DMS79 (cell line): Measurements from ENCODE around the gene PIK3C2G.

Experiments used
- DNase-seq: peaks from one replicate; lab custom pipeline; 2025; lab: John Stamatoyannopoulos, UW

The PIK3C2G gene

DNA sequence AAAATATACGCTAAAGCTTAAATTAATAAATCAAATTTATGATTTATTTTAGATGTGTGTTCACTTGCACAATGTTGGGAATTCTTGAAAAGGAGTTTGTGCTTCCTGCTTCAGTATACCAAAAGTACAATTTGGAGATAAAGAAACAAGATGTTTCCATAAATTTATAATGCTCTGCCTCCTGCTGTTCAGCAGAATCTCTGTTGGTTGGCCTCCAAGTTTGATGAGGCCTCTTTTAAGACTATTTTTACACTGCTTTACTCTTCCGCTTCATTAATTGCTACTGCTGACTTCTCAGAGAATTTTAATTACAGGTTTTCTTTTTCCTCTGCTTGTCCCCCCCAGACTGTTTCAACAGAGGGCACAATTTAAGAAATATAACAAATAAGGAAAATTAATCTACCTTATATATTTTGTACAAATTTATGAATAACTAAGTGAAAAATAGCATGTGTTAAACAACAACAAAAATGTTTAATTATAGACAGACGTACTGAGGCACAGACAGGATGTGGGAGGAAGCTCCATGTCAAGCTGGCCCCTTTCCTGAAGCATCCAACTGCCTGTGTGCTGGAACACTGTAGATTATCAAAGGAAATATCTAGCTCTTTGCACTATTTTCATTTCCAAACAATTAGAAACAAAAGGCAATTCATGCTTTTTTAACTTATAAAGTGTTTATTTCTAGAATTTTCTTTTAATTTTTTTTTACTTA lies 83.9 kb downstream of the PIK3C2G start:
- DNase-seq, result no peak

DNA sequence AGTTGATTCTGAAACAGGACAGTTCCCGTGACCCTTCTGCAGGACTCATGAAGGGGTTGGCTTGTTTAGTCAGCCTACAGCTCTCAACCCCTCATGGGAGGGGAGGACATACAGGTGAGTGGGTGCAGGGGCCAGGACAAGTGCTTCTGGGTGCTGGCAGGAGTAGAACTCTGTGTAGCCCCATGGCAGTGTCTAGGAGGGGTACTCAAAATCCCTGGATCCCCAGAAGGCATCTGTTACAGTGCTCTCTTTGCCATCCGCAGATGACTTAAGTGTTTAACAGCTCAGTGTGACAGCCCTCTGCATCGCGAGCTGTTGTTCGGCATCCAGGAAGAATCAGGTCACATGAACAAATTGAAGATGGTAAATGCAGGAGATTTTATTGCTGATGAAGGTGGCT lies 91.0 kb downstream of the PIK3C2G start:
- no peak for DNase-seq

DNA sequence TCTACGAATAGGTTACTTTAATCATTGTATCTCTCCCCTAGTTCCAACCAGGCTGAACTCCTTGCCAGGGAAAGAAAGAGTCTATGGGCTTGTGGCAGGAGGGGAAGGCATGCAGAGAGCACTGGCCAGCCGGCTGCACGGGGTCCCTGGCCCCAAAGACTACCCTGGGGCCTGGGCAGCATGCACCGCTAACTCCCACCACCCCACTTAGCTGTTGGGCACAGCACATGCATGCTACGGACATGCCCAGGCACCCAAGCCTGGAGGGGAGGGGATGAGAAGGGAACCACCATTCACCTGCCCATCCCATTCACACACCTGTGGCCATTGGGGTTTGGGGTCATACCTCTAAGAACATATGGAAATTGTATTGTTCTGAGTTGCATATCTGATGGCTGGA lies 94.1 kb downstream of the PIK3C2G start:
- DNase-seq, result no peak

DNA sequence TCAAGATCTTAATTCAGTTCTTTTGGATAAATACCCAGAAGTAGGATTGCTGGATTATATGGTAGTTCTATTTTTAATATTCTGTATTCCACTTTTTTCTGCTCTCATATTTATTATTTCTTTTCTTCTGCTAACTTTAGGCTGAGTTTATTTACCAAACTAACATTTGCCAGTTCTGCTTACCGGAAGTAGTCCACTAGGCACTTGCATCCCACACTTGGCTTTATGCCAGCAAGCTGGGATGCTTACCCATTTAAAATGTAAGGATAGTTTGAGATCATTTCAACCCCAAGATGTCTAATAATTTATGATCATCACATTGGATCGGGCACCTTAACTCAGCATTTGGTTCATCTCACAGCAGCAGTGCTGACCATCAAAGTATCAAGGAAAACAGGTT lies 96.8 kb downstream of the PIK3C2G start:
- no peak for DNase-seq

DNA sequence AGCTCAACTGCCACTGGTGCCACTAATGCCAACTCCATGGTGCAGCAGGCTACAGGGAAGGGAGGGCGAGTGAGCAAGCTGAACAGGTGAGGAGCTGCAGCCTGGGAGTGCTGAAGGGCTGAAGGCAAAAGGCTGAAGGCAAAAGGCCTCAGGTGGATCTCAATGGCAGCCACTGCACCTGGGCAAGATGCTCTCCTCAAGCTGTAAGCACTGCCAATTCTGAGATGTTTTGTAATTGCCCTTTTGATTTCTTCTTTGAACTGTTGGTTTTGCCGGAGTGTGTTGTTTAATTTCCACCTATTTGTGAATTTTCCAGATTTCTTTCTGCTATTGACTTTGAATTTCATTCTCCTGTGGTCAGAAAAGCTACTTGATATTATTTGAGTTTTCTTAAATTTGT lies 97.6 kb downstream of the PIK3C2G start:
- no peak for DNase-seq

DNA sequence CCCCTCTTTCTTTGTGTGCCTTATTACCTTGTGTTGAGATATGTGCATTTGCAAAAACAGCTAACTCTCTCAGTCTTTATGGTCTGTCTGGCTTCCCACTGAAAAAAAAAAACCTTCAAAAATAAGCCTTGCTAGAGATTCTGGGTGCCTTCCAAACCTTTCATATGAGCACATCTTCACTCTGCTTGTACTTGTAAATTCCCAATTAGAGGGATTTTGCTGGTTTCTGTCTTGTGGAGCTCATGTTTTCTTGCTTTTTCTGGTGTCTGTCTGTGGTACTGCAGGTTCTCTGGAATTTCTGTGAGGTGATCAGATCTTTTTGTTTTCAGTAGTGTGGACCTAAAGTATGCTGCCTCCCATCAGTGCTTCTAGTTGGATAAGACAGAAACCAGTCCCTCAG lies 100.1 kb downstream of the PIK3C2G start:
- DNase-seq, result no peak

DNA sequence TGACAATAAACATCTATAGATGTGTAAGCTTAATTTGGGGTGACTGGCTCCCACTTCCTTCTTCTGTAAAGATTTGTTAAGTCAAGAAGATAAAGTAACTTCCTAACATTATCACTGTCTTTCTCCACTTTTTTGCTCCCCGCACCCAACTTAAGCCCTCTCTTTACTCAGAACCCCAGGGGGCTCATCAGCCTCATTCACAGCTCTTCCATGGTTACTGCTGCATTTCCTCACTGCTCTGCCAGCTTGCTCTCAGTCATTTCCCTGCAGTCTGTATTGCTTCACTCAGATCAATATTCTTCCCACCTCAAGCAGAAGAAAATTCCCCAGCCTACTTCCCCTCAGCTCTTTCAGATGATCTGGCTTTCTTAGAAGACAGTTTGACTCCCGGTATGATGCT lies 102.0 kb downstream of the PIK3C2G start:
- no peak for DNase-seq

DNA sequence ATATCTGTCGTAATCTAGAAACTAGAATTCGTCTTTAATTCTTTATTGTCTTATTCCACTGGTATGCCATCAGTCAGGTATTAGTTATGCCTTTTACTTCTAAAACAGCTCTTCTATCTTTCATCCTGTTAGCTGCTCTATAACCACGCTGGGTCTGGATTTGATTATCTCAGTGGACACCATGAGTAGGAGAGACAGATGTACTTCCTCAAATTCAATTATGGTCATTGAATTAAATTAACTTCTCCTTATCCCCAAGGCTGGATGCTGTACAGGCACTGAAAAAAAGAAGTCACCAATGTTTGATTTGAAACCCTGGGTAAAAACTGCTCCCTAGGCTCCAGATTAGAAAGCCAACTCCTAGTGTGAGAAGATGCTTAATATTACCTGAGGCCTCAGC lies 107.3 kb downstream of the PIK3C2G start:
- DNase-seq, result no peak

DNA sequence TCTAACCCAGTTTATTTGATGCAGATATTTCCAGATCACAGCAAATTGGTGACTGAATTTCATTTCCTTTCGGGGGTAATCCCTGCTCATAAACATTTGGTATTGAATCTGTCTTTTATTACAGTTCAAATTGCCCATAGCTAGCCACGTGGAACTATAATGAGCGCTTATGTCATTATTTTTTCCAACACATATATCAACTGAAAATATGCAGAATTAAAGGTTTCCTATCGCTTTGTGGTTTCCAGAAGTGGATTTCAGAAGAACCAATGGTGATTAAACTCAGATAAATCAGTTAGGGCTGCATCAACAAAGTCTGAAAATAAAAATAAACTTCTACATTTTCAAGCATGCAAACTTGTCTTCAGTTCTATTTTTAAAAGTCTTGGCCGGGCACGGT lies 111.9 kb downstream of the PIK3C2G start:
- DNase-seq, result no peak

DNA sequence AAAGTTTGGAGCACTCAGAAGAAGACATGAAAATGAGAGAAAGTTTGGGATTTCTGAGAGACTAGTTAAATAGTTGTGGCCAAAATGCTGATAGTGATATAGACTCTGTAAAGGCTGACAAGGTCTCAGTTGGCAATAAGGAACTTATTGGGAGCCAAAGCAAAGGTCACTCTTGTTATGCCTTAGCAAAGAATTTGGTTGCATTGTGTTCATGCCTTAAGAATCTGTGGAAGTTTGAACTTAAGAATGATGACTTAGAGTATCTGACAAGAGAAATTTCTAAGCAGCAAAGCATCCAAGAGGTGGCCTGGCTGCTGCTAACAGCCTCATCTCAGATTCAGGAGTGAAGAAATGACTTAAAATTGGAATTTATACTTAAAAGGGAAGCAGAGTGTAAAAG lies 113.8 kb downstream of the PIK3C2G start:
- no peak for DNase-seq

DNA sequence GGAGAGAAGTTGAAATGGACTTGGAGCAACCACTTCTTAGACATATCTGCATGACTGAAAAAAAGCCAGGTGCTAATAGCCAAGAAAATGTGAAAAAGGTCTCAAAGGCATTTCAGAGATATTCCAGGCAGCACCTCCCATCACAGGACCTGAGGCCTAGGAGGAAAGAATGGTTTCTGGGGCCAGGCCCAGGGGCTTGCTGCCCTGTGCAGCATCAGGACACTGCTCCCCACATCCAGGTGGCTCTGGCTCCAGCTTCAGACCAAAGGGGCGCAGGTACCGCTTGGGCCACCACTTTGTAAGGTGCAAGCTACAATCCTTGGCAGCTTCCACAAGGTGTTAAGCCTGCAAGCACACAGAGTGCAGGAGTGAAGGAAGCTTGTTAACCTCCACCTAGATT lies 114.3 kb downstream of the PIK3C2G start:
- DNase-seq, result no peak

DNA sequence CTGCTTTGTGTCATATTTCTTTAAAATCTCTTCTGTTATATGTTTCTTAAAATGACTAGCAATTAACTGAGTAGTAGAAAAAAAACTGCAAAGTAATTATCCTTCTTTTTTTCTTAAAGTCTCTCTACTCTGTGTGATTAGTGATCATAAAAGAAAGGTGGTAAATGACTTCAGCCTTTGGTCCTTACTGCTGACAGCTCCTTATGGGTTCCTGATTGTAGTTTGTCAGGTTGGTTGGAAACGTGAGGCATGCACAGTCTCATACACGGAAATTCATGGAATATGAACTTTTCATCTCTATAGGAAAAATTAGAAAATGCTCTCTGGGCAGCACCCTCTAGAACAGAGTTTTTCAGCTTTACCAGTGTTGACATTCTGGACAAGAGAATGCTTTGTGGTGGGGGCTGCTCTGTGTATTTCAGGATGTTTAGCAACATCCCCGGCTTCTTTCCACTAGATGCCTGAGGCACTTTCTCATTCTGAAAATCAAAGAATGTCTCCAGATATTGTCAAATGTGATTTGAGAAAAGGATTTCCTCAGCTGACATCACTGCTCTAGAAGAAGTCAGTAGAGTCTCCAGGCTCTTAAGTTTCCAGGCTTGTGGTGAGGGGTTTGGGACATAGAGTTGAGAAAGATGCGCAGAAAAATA lies 121.0 kb downstream of the PIK3C2G start:
- no peak for DNase-seq

DNA sequence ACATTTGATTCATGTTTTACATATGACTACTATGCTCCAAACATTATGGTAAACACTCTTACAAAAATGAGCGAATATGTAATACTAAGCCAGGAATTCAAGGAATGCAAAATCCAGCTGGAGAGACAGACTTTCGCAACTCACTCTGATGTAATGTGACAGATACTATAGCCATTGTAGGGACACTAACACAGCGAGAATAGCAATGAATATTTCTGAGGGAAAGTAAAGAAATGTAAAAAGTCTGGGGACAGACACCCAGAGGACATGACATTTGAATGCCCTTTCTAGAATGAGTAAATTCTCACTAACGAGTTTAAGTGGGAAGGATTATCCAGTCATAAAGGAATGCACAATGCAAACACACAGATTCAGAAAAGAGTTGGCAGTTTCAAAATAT lies 121.9 kb downstream of the PIK3C2G start:
- no peak for DNase-seq

DNA sequence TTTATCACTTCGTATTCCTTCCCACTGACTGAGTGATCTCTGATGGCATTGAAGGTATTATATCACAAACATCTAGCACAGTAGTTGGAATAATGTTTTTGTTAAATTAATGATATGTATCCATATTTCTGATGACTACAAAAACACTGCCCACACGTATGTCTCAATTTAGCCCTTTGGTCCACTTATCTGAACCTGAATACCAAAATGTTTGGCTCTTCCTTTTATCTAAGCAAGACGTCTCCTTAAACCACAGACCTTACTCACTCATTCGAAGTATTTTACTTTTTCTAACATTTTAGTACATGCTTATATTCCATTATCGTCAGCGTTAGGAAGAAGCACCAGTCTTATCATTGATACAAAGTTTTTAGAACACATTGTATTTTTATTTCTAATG lies 126.4 kb downstream of the PIK3C2G start:
- DNase-seq, result no peak

DNA sequence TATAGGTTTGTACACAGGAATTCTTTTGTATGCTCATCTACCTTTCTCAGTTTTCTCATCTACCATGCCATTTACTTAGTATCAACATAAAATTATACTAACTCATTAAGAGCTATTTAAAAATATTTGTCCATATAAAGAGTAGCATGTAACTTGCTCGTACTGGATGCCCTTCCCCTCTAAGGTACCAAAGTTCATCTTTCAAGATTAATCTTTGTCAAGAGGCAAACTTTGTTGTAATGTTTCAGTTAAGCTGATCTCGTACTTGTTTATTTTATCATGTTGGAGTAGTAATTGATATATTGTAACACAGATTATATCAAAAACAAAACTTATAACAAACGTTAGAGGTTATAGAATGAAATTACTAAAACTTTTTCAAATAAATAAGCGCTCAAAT lies 128.5 kb downstream of the PIK3C2G start:
- DNase-seq, result no peak

DNA sequence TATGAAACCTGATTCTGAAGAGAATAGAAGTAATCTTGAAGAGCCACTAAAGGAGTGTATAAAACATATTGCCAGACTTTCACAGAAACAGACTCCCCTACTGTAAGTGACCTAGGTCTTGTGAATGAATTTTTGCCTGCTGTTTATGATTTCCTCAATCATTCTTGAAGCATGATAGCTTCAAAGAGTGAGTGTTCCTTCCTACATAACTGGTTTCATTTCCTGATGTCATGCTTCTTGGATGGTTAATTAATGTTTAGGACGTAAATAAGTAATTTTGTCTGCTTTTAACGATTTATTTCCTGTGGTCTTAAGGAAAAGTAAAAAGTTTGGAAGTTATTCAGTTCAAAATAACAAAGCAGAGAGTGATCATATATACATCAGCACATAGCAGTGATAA lies 129.8 kb downstream of the PIK3C2G start:
- no peak for DNase-seq

DNA sequence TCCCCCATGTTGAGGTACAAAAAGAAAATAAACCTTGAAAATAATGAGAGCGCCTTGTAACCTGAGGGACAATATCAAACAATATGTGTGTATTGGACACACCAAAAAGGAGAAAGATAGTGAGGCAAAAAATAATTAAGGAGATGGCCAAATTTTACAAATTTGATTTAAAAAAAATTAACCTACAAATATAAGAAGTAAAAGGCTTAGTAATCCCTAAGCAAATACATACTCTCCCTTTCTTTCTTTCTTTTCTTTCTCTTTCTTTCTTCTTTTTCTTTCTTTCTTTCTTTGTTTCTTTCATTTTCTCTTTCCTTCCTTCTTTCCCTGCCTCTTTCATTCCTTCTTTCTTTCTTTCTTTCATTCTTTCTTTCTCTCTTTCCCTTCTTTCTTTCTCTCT lies 133.4 kb downstream of the PIK3C2G start:
- DNase-seq, result no peak

DNA sequence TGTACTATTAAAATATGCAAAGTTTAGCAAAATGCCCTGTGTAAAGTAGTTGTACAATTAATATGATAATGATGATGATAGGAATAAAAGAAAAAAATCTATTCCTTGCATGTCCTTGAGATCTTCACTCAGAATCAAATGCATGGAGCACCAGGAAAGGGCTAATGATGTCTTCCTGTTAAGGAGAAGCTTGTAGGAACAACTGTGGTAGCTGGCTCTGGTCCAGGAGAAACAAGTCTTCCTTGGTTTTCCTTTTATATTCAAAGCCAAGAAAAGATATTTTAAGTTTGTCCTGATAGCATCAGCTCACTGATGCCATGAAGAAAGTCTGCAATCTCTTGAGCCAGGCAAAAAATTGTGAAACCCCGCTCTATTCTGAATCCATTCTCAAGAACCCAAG lies 138.9 kb downstream of the PIK3C2G start:
- no peak for DNase-seq

DNA sequence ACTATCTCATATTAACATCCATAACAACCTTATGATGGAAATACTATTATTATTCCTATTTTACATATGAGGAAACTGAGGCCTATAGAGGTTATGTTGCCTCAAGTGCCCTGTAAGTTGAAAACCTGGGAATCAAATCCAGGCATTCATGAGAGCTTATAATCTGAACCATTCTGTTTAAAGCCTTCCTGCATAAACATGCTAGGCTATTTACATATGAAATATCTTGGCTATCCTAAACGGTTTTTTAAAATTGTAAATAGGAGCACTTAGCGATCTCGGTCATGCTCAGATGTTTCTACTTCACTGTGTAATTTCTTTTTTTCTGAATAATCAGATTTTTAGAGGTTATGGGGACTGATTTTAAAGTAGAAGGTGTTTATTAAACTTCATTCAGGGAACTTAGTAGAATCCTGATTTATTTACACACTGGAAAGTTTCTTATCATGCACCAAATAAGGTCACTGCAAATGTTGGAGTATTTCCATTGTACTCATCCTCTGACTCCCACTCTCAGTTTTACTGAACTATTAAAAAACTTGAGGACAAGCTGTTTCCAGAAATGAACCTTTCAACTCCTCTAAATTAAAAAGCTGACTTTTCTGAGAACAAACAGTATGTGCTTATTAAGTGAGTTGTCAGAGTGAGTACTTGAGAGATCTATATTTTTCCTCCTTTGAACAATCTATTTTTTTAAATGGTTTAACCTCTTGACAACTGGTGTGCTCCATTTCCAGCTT lies 141.7 kb downstream of the PIK3C2G start:
- no peak for DNase-seq

DNA sequence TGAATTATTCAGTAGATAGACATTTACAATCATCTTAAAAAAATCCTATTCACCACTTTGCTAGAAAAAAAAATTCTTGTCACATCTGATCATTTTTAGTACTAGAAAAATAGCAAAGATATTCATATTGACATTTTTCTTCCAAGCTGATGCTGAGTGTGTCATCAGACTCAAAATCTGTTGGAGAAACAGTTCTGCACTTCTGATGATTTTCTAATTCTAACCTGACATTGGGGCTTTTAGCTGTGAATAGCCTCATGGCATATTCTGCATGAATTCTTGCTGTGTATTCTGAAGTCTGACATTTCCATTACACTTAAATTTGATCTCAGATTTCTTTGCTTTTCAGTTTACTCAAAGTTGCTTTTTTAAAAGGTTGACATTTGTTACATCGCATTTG lies 150.1 kb downstream of the PIK3C2G start:
- DNase-seq, result no peak

DNA sequence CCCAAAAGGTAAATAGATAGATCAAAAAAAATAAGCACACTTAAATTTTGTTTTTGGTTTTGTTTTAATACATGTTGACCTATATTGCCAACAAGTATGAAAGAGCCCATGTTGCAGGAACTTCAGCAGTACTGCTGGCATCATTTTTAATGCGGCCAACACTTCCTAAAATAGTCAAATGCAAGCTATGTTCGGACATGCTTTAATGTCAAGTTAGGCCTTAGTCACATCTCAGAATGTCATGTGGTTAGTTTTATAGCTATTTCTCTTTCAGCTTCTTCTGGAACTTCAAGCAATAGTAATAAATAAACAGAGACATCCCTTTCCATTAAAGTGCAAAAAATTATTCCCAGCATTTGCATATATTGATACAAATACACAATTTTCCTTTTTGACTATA lies 153.4 kb downstream of the PIK3C2G start:
- no peak for DNase-seq

DNA sequence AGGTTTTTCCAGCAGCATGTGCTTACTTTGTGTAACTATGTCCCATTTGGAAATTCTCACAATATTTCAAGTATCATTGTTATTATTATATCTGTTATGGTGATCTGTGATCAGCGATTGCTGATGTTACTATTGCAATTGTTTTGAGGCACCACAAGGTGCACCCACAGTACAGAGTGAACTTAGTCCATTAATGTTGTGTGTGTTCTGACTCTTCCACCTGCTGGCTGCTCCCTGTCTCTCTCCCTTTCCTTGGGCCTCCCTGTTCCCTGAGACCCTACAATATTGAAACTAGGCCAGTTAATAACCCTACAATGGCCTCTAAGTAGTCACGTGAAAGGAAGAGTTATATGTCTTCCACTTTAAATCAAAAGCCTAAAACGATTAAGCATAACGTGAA lies 153.9 kb downstream of the PIK3C2G start:
- DNase-seq, result no peak

DNA sequence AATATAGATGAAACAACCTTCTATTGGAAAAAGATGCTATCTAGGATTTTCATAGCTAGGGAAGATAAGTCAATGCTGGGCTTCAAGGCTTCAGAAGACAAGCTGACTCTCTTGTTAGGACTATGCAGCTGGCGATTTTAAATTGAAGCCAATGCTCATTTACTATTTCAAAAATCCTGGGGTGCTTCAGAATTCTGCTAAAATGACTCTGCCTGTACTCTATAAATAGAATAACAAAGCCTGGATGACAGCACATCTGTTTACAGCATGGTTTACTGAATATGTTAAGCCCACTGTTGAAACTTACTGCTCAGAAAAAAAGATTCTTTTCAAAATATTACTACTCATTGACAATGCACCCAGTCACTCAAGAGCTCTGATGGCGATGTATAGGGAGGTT lies 155.1 kb downstream of the PIK3C2G start:
- DNase-seq, result no peak
